ENCODE measurements around the gene METTL2A.
"Not testable (repeated sequence)": the region's sequence is repeated elsewhere in the genome, so short reads cannot be mapped to it uniquely, and the experiment has no call there.

METTL2A gene

GRCh38 chr17:62423647-62424461 is at the start of gene METTL2A:
METTL2A (plus strand) TSS chr17:62423897; CDS start chr17:62423903, 6 bp downstream.
- peak; percentile 45 for DNase-seq (ENCODE audit: low read depth, low spot score)
- peak within 1 kb of the TSS; percentile 58 for H3K27ac ChIP-seq

GRCh38 chr17:62380253-62380652 is 43.4 kb upstream of the METTL2A start, which contains the start of gene EFCAB3:
EFCAB3 (plus strand) TSS chr17:62380553; CDS start chr17:62382980, 2,427 bp downstream.
- DNase-seq (ENCODE audit: low read depth, low spot score) = no peak
- H3K27ac ChIP-seq = no peak within 1 kb of the TSS

- no peak overlapping the region for H3K27ac ChIP-seq
- no peak for DNase-seq (ENCODE audit: low read depth, low spot score)
These were observed 42.1 kb upstream of the METTL2A start for GRCh38 chr17:62381561-62381960.

DNA sequence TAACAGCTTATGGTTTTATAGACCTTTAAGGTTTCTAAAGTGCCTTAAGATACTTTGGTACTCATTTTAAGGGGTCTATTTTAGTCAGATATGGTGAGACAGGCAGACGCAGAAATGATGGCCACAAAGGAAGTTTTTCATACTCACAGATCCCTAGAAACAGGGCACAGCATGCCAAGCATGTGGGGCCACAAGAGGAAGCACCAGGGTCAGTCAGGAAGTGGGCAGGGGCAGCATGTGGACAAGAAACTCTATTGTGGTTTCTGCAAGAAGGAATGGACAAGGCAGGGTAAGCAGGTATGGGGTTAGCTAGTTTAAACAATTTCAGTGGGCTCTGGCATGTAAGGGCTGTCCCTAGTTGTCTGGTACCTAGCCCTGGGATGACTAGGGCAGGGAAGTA is 34.8 kb upstream of the METTL2A start:
- no peak for DNase-seq (ENCODE audit: low read depth, low spot score)
- H3K27ac ChIP-seq = no peak overlapping the region

DNA sequence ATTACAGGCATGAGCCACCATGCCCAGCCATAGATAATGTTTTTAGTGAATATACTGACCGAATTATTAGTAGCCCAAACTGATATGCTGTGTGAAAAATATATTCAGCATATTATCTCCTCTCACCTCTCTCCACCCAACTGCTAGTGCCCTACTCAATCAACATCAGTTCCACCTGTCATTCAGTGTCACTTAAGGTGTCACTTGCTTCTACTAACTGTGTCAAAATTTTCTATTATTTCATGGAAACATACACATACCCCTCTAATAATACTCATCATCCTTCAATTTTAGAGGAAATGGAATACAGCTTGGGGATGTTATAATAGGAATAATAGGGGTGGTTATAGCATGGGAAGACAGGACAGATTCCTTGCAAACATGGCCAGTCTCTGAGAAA is 30.8 kb upstream of the METTL2A start:
- DNase-seq (ENCODE audit: low read depth, low spot score) = no peak
- H3K27ac ChIP-seq = no peak overlapping the region

DNA sequence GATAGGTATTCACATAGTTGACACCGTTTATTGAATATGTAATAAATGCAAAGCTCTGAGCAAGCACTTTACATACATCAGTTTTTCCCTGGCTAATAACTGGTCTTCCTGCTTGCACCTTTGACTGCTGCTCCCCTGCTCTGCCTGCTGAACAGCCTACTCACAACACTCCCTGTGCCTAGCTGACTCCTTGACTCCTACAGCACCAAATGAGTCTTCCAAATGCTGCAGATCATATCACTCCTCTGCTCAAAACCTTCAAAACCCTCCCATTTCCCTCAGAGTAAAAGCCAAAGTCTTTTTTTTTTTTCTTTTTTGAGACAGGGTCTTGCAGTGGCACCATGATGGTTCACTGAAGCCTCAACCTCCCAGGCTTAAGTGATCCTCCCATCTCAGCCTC is 24.8 kb upstream of the METTL2A start:
- H3K27ac ChIP-seq = no peak overlapping the region
- no peak for DNase-seq (ENCODE audit: low read depth, low spot score)

- no peak for DNase-seq (ENCODE audit: low read depth, low spot score)
- H3K27ac ChIP-seq = no peak overlapping the region
These were observed 18.2 kb upstream of the METTL2A start for GRCh38 chr17:62405451-62405850.

DNA sequence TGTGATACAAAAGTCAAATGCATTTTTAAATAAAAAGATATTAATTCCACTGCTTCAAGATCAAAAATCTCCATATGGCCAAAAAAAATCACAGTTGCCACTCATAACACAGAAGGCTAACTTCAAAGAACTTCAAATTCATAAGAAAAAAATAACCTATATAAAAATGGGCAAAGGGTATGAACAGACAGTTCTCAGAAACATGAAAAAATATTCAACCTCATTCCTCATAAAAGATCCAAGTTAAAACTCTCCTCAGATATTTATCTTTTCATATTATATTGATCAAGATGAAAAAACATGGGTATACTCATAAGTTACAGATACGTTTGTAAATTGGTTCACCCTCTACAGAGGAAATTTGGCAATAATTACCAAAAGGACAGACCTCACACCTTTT is 10.6 kb upstream of the METTL2A start:
- H3K27ac ChIP-seq; DNase-seq (ENCODE audit: low read depth, low spot score): not testable (repeated sequence)

DNA sequence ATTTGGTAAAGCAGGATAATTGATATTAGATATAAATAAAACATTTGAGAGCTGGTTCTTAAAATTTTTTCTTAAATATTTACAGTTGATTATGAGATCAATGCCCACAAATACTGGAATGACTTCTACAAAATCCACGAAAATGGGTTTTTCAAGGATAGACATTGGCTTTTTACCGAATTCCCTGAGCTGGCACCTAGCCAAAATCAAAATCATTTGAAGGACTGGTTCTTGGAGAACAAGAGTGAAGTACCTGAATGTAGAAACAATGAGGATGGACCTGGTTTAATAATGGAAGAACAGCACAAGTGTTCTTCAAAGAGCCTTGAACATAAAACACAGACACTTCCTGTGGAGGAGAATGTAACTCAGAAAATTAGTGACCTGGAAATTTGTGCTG is 2.5 kb downstream of the METTL2A start:
- DNase-seq (ENCODE audit: low read depth, low spot score); H3K27ac ChIP-seq: not testable (repeated sequence)

GRCh38 chr17:62435251-62435650 is 11.6 kb downstream of the METTL2A start:
- DNase-seq (ENCODE audit: low read depth, low spot score); H3K27ac ChIP-seq: not testable (repeated sequence)

DNA sequence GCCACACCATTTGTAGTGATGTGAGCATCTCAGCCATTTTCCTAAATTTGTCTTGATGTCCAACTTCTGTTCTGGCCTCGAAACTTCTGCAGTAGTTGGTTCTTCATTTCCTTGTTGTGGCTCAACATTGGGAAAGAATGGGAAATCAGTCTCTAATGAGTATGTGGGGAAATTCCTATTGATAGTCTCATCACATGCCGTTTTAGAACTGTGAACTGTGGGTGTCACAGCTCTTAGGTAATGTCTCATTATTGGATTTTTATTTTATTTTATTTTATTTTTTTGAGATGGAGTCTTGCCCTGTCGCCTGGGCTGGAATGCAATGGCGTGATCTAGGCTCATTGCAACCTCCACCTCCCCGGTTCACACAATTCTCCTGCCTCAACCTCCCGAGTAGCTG is 17.5 kb downstream of the METTL2A start:
- not testable (repeated sequence) for H3K27ac ChIP-seq; DNase-seq (ENCODE audit: low read depth, low spot score)

- no peak for DNase-seq (ENCODE audit: low read depth, low spot score)
- H3K27ac ChIP-seq = no peak overlapping the region
These were observed 20.4 kb downstream of the METTL2A start for GRCh38 chr17:62444063-62444462.

- not testable (repeated sequence) for H3K27ac ChIP-seq; DNase-seq (ENCODE audit: low read depth, low spot score)
These were observed 22.1 kb downstream of the METTL2A start for GRCh38 chr17:62445791-62446190.

DNA sequence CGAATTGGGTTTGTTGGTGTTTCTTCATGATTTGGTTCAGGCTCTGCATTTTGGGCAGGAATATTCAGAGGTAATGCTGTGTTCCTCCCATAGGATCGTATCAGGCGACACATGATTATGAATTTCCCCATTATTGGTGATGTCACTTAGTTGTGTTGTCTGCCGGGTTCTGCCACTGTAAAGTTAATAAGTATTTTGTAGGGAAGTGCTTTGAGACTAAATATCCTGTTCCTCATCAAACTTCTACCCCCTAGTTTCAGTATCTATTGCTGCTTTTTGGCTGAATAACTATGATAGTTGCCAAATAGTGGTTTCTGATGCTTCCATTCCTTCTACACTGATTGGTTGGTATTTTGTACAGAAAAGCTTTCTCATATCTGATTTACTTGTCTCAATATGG is 28.5 kb downstream of the METTL2A start:
- not testable (repeated sequence) for H3K27ac ChIP-seq; DNase-seq (ENCODE audit: low read depth, low spot score)

- DNase-seq (ENCODE audit: low read depth, low spot score); H3K27ac ChIP-seq: not testable (repeated sequence)
These were observed 29.3 kb downstream of the METTL2A start for GRCh38 chr17:62453041-62453440.

DNA sequence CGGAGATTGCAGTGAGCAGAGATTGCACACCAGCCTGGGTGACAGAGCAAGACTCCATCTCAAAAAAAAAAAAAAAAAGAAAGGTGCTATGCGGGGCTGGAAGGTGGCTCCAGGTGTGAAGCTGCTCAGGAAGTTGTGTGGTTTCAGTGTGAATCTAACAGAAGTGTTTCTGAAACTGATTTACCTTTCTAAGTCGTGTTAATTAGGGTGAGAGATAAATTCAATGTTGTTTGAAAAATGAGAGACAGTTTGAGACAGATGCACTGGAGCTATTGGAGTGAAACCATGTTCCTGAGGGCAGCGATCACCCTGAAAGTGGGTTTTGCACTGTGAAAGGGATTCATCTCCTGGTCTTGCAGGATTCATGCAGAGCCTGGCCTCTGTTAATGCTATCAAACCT is 30.0 kb downstream of the METTL2A start:
- not testable (repeated sequence) for DNase-seq (ENCODE audit: low read depth, low spot score)

GRCh38 chr17:62454111-62454510 is 30.4 kb downstream of the METTL2A start:
- not testable (repeated sequence) for H3K27ac ChIP-seq; DNase-seq (ENCODE audit: low read depth, low spot score)

More for the DNA sequence above, 30.0 kb downstream of the METTL2A start:
- not testable (repeated sequence) for H3K27ac ChIP-seq

DNA sequence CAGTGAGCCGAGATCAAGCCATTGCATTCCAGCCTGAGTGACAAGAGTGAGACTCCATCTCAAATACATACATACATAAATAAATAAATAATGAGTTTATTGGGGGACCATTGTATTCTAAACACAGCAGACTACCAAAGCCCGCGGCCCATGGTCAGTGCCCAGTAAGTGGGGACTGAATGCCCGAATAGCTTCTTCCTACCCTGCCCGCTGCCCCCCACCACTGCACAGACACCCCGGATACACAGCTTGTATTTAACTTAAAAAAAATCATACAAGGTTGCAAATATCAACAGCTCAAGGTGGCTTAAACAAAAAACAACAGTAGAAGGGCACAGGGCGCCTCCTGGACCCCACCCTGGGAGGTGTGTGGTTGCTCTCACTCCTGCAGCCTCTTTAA is 32.3 kb downstream of the METTL2A start:
- H3K27ac ChIP-seq = no peak overlapping the region
- no peak for DNase-seq (ENCODE audit: low read depth, low spot score)

- not testable (repeated sequence) for H3K27ac ChIP-seq; DNase-seq (ENCODE audit: low read depth, low spot score)
These were observed 34.8 kb downstream of the METTL2A start for GRCh38 chr17:62458483-62458882.

GRCh38 chr17:62464422-62464821 is 40.7 kb downstream of the METTL2A start:
- H3K27ac ChIP-seq; DNase-seq (ENCODE audit: low read depth, low spot score): not testable (repeated sequence)

GRCh38 chr17:62465271-62465670 is 41.6 kb downstream of the METTL2A start:
- not testable (repeated sequence) for H3K27ac ChIP-seq; DNase-seq (ENCODE audit: low read depth, low spot score)
